ENCODE measurements around the gene FMNL2. TPM values are rescaled to one million over a fixed set of nuclear protein-coding genes. Genes with fewer than 3 reads are reported as not detected.

The FMNL2 gene
- total and polyA plus RNA-seq, 2 of the 4 experiments (the other 2 are of a cell fraction): 10.9 to 11.4 TPM

DNA sequence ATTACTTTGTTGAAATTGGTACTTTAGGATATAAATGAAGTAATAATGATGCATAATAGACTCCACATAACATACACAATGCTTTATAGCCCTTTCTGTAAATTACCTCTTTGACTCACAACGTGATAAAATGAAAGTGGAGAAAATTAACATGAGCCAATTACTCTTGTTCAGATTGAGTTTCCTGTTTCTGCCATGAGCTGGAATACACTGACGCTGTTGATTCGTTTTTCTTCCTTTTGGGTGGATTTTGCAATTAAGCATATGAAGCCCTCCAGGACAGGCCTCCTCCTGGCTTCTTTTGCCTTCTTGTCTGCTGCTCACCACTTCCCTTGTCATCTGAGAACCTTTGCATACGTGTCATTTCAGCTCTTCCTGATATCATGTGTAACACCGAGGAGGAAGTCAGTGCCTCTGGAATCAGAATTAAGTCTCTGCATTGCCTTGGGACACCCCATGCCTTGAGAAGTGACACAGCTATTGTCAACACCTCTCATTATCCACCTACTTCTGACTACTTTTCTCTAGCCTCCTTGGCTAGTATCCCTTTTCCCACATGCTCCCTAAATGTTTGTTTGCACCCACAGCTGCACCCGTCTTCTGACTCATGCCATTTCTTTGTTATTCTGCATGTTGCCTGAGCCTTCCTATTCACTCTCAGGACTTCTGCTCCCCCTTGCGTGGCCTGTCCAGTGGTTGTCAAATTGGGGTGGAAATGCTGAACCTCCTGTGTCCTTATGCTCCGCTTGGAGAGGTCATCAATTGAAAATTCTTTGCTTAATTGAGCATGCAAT, 134.1 kb downstream of the FMNL2 start:
- ChIA-PET POLR2A (ENCODE audit: unreplicated experiment) (no interaction called here), CTCF (interaction anchor here (0.6 kb wide), 2 partner anchors 64 to 143 kb away, joined by 3 to 4 read pairs; no protein-coding TSS in a partner anchor)
- in situ Hi-C loops (cut with MboI; ENCODE audit: low sequenced_read_pairs): no loop called here
- H2BK20ac ChIP-seq (ENCODE audit: low read depth, low read length): 0 out of 2 replicates have a peak overlapping the region, but pooled peaks have one; percentile 10
- H3K4ac ChIP-seq (ENCODE audit: low read depth, low read length): 0 out of 2 replicates have a peak overlapping the region, but pooled peaks have one; percentile 2
- 69% methylated on average over 3 of the region's 8 CpGs; no CpG with 5 or more reads in 1 of the 2 experiments for WGBS, 2 experiments (ENCODE audit: extremely low coverage in 2 of 2, insufficient read length in 1 of 2)
- dilution Hi-C loops (cut with HindIII; ENCODE audit: low sequenced_read_pairs, unreplicated experiment): no loop called here
- no peaks in the 10 kb centered on the region for H3K27me3 ChIP-seq (ENCODE audit: control insufficient read depth, insufficient read depth, low read length)
- H3K14ac ChIP-seq (replicated peaks; ENCODE audit: low read depth, low read length): no peak overlapping the region
- peak overlapping the region; percentile 1; the same call in 1 of the 2 replicates for H3K18ac ChIP-seq (ENCODE audit: low read depth, low read length)
- H2BK5ac ChIP-seq (ENCODE audit: low read depth, low read length, poor library complexity, severe bottlenecking): no peak overlapping the region
- H2BK15ac ChIP-seq (ENCODE audit: low read depth, low read length): 0 out of 3 replicates have a peak overlapping the region, but pooled peaks have one; percentile 8
- BruUV-seq (replicated peaks): no TSS peak
- H3K23ac ChIP-seq (ENCODE audit: low read depth, low read length): no peak overlapping the region
- H2AK9ac ChIP-seq (replicated peaks; ENCODE audit: low read depth, low read length, poor library complexity): no peak overlapping the region
- no peaks in the 10 kb centered on the region for H3K9me3 ChIP-seq (ENCODE audit: control insufficient read depth, insufficient read depth, low read length)
- peaks cover 28 to 50% of the 10 kb centered on the region in 2 experiments for H3K79me1 ChIP-seq (ENCODE audit: low read depth in 1 of 2, low read length in 2 of 2)
- peak overlapping the region; percentile 14 for H3K4me2 ChIP-seq (ENCODE audit: low read depth, low read length)
- no peaks in the 10 kb centered on the region for H3K36me3 ChIP-seq (ENCODE audit: control insufficient read depth, insufficient read depth, low read length)
- H3K9ac ChIP-seq (ENCODE audit: low read depth, low read length): 0 out of 2 replicates have a peak overlapping the region, but pooled peaks have one; percentile 2
- H2AFZ ChIP-seq (replicated peaks; ENCODE audit: low read length, poor library complexity): peak overlapping the region; percentile 8
- H3K9me1 ChIP-seq (ENCODE audit: insufficient read depth, low read length): peaks cover 21% of the 10 kb centered on the region
- peaks cover 18% of the 10 kb centered on the region for H3K4me1 ChIP-seq (ENCODE audit: control insufficient read depth, insufficient read depth, low read length)
- H3K4me3 ChIP-seq (ENCODE audit: insufficient read depth, low read depth, low read length): no peak overlapping the region
- no peak overlapping the region for H3K56ac ChIP-seq (ENCODE audit: extremely low read depth, insufficient read depth, low read length)
- intact Hi-C loops (cut with micrococcal nuclease): loop anchor here (5.0 kb wide), 1 partner anchor 132 kb away; the partner anchor contains the start of gene FMNL2
- H2AK5ac ChIP-seq (ENCODE audit: low read depth, low read length): no peak overlapping the region
- peaks cover 15% of the 10 kb centered on the region; the same call in 1 of the 2 replicates for H4K20me1 ChIP-seq (ENCODE audit: insufficient read depth, low read length)
- H3K27ac ChIP-seq (ENCODE audit: insufficient read depth, low read length): no peak overlapping the region
- H2BK120ac ChIP-seq (ENCODE audit: low read depth, low read length): no peak overlapping the region
- H4K8ac ChIP-seq (ENCODE audit: low read depth in 2 of 2, low read length in 2 of 2): peak overlapping the region in 1 of 2 experiments; percentile 63; a peak in 2 of 4 replicates
- H4K91ac ChIP-seq (ENCODE audit: insufficient read depth, low read depth, low read length): no peak overlapping the region
- no peak for ATAC-seq (ENCODE audit: low read depth)
- TF ChIP-seq RCOR1 (IDR thresholded peaks at IDR 0.05; ENCODE audit: insufficient replicate concordance, low read length) (no peak), MXI1 (IDR thresholded peaks at IDR 0.05; ENCODE audit: borderline replicate concordance, low read depth, low read length) (no peak), MAFK (IDR thresholded peaks at IDR 0.05; ENCODE audit: low read depth, low read length) (no peak), RAD21 (IDR thresholded peaks at IDR 0.05; ENCODE audit: low read length) (no peak), NFE2L2 (IDR thresholded peaks at IDR 0.05; ENCODE audit: low read depth, low read length) (no peak), RFX5 (IDR thresholded peaks at IDR 0.05; ENCODE audit: low read depth, low read length) (no peak)
- TF ChIP-seq, protein P1, sequence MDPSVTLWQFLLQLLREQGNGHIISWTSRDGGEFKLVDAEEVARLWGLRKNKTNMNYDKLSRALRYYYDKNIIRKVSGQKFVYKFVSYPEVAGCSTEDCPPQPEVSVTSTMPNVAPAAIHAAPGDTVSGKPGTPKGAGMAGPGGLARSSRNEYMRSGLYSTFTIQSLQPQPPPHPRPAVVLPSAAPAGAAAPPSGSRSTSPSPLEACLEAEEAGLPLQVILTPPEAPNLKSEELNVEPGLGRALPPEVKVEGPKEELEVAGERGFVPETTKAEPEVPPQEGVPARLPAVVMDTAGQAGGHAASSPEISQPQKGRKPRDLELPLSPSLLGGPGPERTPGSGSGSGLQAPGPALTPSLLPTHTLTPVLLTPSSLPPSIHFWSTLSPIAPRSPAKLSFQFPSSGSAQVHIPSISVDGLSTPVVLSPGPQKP (IDR thresholded peaks at IDR 0.05; ENCODE audit: borderline replicate concordance, low read depth, low read length): no peak
- TF ChIP-seq, protein P2, sequence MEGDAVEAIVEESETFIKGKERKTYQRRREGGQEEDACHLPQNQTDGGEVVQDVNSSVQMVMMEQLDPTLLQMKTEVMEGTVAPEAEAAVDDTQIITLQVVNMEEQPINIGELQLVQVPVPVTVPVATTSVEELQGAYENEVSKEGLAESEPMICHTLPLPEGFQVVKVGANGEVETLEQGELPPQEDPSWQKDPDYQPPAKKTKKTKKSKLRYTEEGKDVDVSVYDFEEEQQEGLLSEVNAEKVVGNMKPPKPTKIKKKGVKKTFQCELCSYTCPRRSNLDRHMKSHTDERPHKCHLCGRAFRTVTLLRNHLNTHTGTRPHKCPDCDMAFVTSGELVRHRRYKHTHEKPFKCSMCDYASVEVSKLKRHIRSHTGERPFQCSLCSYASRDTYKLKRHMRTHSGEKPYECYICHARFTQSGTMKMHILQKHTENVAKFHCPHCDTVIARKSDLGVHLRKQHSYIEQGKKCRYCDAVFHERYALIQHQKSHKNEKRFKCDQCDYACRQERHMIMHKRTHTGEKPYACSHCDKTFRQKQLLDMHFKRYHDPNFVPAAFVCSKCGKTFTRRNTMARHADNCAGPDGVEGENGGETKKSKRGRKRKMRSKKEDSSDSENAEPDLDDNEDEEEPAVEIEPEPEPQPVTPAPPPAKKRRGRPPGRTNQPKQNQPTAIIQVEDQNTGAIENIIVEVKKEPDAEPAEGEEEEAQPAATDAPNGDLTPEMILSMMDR (conservative IDR thresholded peaks at IDR 0.05; ENCODE audit: low read depth, low read length): no peak
- peak; percentile 52 for DNase-seq
- H4K5ac ChIP-seq (ENCODE audit: low read depth, low read length): no peak overlapping the region

All from IMR-90 (cell line).